SU-DHL-6 (cell line): ENCODE results near the gene IMPG2.

ENCODE experiments used
- H2AFZ ChIP-seq: fragments of 200-600 bp; sonication (generic); 2 replicates; pipeline ENCODE4 v1.6.1; 2014; ENCODE audit warnings: low read depth, mild to moderate bottlenecking, moderate library complexity, mixed read lengths, antibody characterized with exemption, low read length; ENCODE audit not compliant: severe bottlenecking
- H3F3A ChIP-seq: fragments of 200-600 bp; shearing (Covaris generic); 2 replicates; pipeline ENCODE4 v1.6.0; 2016; ENCODE audit warnings: antibody characterized with exemption, mild to moderate bottlenecking; ENCODE audit not compliant: insufficient read depth
- H3K27ac ChIP-seq: fragments of 200-600 bp; sonication (generic); 2 replicates; pipeline ENCODE4 v1.5.1; 2016; ENCODE audit warnings: low read depth, mild to moderate bottlenecking, low read length, moderate library complexity, mixed read lengths
- H3K27me3 ChIP-seq: fragments of 200-600 bp; sonication (generic), shearing (Covaris generic); 2 replicates; pipeline ENCODE4 v1.6.0; 2014; ENCODE audit warnings: mild to moderate bottlenecking, low read length
- H3K36me3 ChIP-seq: fragments of 200-600 bp; sonication (generic); 2 replicates; pipeline ENCODE4 v1.6.1; 2014; ENCODE audit warnings: mild to moderate bottlenecking, low read length, mixed read lengths
- H3K4me2 ChIP-seq: fragments of 300-600, 200-600 bp; shearing (Covaris generic), sonication (generic); 2 replicates; pipeline ENCODE4 v1.6.0; 2014; ENCODE audit warnings: low read length, low read depth, mild to moderate bottlenecking; ENCODE audit not compliant: poor library complexity, severe bottlenecking
- H3K4me3 ChIP-seq: fragments of 200-600 bp; sonication (generic); 2 replicates; pipeline ENCODE4 v1.5.1; 2014; ENCODE audit warnings: antibody characterized with exemption, low read length, mild to moderate bottlenecking, mixed read lengths; ENCODE audit not compliant: insufficient read depth, poor library complexity, severe bottlenecking
- H3K79me2 ChIP-seq: fragments of 200-600 bp; sonication (generic); 2 replicates; pipeline ENCODE4 v1.6.1; 2014; ENCODE audit warnings: mild to moderate bottlenecking, low read length, moderate library complexity; ENCODE audit not compliant: insufficient read depth
- H3K9ac ChIP-seq: fragments of 200-600 bp; sonication (generic); 2 replicates; pipeline ENCODE4 v1.7.0; 2014; ENCODE audit warnings: mild to moderate bottlenecking, low read length
- H3K9me2 ChIP-seq: fragments of 200-600 bp; sonication (generic); replicated peaks from 2 replicates; pipeline ENCODE4 v1.6.1; 2014; ENCODE audit warnings: low read length; ENCODE audit not compliant: insufficient read depth
- H3K9me3 ChIP-seq: fragments of 200-600 bp; sonication (generic); 2 replicates; pipeline ENCODE4 v1.6.1; 2014; ENCODE audit warnings: low read length, mixed read lengths; ENCODE audit not compliant: insufficient read depth
- H4K20me1 ChIP-seq: fragments of 200-600 bp; sonication (generic); 2 replicates; pipeline ENCODE4 v1.6.1; 2014; ENCODE audit warnings: low read depth, mild to moderate bottlenecking, antibody characterized with exemption, low read length, moderate library complexity, mixed read lengths
- CTCF ChIP-seq: fragments of 200-600 bp; sonication (generic); IDR thresholded peaks from one replicate; pipeline ENCODE4 v1.5.1; 2017; ENCODE audit warnings: antibody characterized with exemption, mild to moderate bottlenecking, low read length, moderate library complexity; ENCODE audit not compliant: insufficient read depth, poor library complexity, severe bottlenecking
- EZH2phosphoT487 ChIP-seq: fragments of 200-600 bp; sonication (generic), shearing (Covaris generic); conservative IDR thresholded peaks from 2 replicates; pipeline ENCODE4 v1.6.1; 2018; ENCODE audit warnings: mild to moderate bottlenecking, antibody characterized with exemption, low read length, moderate library complexity, mixed read lengths

Gene IMPG2

GRCh38 chr3:101266071-101266470 lies 54.3 kb downstream of the IMPG2 start:
- Histone ChIP-seq H3K36me3 (no peaks in the 10 kb centered on the region), H3K4me3 (no peak overlapping the region), H3F3A (no peaks in the 10 kb centered on the region), H3K4me2 (no peak overlapping the region), H4K20me1 (no peaks in the 10 kb centered on the region), H3K9ac (no peak overlapping the region), H3K9me2 (no peaks in the 10 kb centered on the region), H3K79me2 (no peaks in the 10 kb centered on the region), H3K27ac (no peak overlapping the region), H3K27me3 (no peaks in the 10 kb centered on the region), H3K9me3 (no peaks in the 10 kb centered on the region), H2AFZ (no peak overlapping the region)
- TF ChIP-seq CTCF (no peak), EZH2phosphoT487 (no peak)

DNA sequence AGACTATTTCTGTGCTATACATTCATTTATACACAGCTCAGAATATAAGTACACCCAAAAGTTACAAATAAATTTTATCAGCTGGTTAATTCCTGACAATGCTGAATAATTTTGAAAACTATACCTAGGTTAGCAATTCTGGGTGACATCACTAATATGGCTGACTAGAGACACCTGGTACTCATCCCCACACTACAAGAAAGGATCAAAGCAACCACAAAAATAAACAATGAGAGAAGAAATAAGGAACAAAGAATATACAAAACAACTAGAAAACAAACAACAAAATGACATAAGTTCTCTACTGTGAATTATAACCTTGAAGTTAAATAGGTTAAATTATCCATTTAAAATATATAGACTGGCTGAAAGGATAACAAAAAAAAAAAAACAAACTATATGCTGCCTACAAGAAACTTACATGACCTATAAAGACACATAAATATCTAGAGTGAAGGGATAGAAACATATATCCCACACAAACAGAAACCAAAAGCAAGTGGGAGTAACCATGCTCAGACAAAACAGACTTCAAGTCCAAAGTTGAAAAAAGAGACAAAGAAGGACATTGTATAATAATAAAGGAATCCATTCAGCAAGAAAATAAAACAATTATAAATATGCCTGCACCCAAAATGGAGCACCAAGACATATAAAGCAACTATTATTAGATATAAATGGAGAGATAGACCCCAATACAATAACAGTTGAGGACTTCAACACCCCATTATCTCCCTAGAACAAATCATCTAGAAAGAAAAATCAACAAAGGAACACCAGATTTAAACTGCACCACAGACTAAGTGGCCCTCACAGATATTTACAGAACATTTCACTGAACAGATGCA lies 57.8 kb downstream of the IMPG2 start:
- no peaks in the 10 kb centered on the region for H3K9me3 ChIP-seq
- H3K9me2 ChIP-seq = no peaks in the 10 kb centered on the region
- no peaks in the 10 kb centered on the region for H3K79me2 ChIP-seq
- H3F3A ChIP-seq = no peaks in the 10 kb centered on the region
- no peak overlapping the region for H3K4me2 ChIP-seq
- H3K27ac ChIP-seq = no peak overlapping the region
- no peak overlapping the region for H3K9ac ChIP-seq
- TF ChIP-seq CTCF (no peak), EZH2phosphoT487 (no peak)
- H2AFZ ChIP-seq = no peak overlapping the region
- H3K27me3 ChIP-seq = no peaks in the 10 kb centered on the region
- no peaks in the 10 kb centered on the region for H4K20me1 ChIP-seq
- H3K4me3 ChIP-seq = no peak overlapping the region
- no peaks in the 10 kb centered on the region for H3K36me3 ChIP-seq

DNA sequence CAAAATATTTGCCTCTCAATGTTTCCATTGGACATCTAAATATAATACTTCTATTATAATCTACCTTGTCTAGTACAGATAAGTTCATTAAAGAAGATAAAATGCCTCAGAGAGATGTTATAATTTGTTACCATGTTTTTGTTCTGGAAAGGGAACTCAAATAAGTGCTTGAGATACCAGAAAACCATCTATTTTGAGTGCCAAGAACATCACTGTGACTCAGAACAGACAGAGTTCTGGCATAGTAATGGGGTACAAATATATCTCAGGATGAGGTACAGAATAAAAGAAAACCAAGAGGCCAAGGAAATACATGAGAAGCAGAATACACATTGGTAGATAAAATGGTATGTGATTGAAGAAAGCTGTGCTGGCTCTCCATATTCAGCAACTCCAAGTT lies 58.9 kb downstream of the IMPG2 start:
- no peaks in the 10 kb centered on the region for H3K36me3 ChIP-seq
- no peak overlapping the region for H3K9ac ChIP-seq
- no peak for TF ChIP-seq EZH2phosphoT487
- TF ChIP-seq CTCF = no peak
- H3K27me3 ChIP-seq = no peaks in the 10 kb centered on the region
- H3K79me2 ChIP-seq = no peaks in the 10 kb centered on the region
- no peaks in the 10 kb centered on the region for H3F3A ChIP-seq
- H2AFZ ChIP-seq = no peak overlapping the region
- no peaks in the 10 kb centered on the region for H3K9me2 ChIP-seq
- H4K20me1 ChIP-seq = no peaks in the 10 kb centered on the region
- H3K27ac ChIP-seq = no peak overlapping the region
- H3K4me2 ChIP-seq = no peak overlapping the region
- no peaks in the 10 kb centered on the region for H3K9me3 ChIP-seq
- H3K4me3 ChIP-seq = no peak overlapping the region
